Kidney (tissue), 14 donors: Measurements from ENCODE around the gene ZNRF3. TPM values are rescaled to one million over a fixed set of nuclear protein-coding genes. Genes with fewer than 3 reads are reported as not detected.

Source experiments
- DNase-seq, 5 donors: peaks; one replicate each; pipeline ENCODE4 v3.0.0-alpha.2; 2013 to 2020
- FAIRE-seq: peaks from 2 replicates; lab custom pipeline; 2012; peaks lifted over from hg19 to GRCh38; lab: Jason Lieb, UNC
- H3K27ac ChIP-seq, 2 donors: one replicate each; pipeline ENCODE4 v1.7.0; 2013; ENCODE audit warnings: low read depth in 2 of 2, low read length in 2 of 2, inconsistent platforms in 1 of 2
- H3K27me3 ChIP-seq: one replicate; pipeline ENCODE4 v1.7.1; 2013; ENCODE audit warnings: low read length, inconsistent platforms; ENCODE audit not compliant: control insufficient read depth, insufficient read depth
- H3K36me3 ChIP-seq, 3 donors: one replicate each; pipeline versions ENCODE4 v1.7.0 to v1.7.1; 2013; ENCODE audit warnings: low read length in 3 of 3, control low read depth in 1 of 3, inconsistent platforms in 1 of 3; ENCODE audit not compliant: insufficient read depth in 3 of 3, control insufficient read depth in 2 of 3
- H3K4me1 ChIP-seq, 3 donors: one replicate each; pipeline versions ENCODE4 v1.7.0 to v1.7.1; 2013; ENCODE audit warnings: low read length in 3 of 3, inconsistent platforms in 1 of 3, low read depth in 1 of 3; ENCODE audit not compliant: control insufficient read depth in 2 of 3, insufficient read depth in 2 of 3
- H3K4me3 ChIP-seq, 3 donors: one replicate each; pipeline versions ENCODE4 v1.7.0 to v1.8.1; 2013; ENCODE audit warnings: low read length in 3 of 3, control low read depth in 1 of 3, inconsistent platforms in 1 of 3
- H3K9ac ChIP-seq, 3 donors: one replicate each; pipeline versions ENCODE4 v1.7.0 to v1.7.1; 2013; ENCODE audit warnings: low read length in 3 of 3, control low read depth in 1 of 3, inconsistent platforms in 1 of 3
- H3K9me3 ChIP-seq, 3 donors: one replicate each; pipeline versions ENCODE4 v1.7.0 to v1.7.1; 2013; ENCODE audit warnings: low read length in 3 of 3, control low read depth in 1 of 3, inconsistent platforms in 1 of 3; ENCODE audit not compliant: control insufficient read depth in 2 of 3, insufficient read depth in 1 of 3
- intact Hi-C: fragments of 100-400 bp; cut with DNase I; formaldehyde crosslinking; loops from one replicate; pipeline ENCODE4 v1.11.1; 2022
- polyA plus RNA-seq: library from polyadenylated mRNA; stranded (reverse); fragments of 350-450 nt; fragmentation: Illumina TruSeq; extraction: RNeasy Lipid Tissue Mini Kit (QIAGEN cat#74804); gene quantifications from one replicate; pipeline ENCODE4 v1.2.3, GENCODE V29; 2014; ENCODE audit warnings: low read depth, low replicate concordance; ENCODE audit not compliant: insufficient read depth
- total RNA-seq: library from RNA; stranded (reverse); fragmentation: NEBNext Ultra II Directional; extraction: Animal tissue kit (Norgen Biotek cat#: 25700); gene quantifications from one replicate; pipeline ENCODE4 v1.2.1, GENCODE V29; 2021
- TF ChIP-seq, protein P1 (sequence below): IDR thresholded peaks from 3 replicates; pipeline ENCODE4 v1.5.1; 2012; ENCODE audit warnings: mild to moderate bottlenecking, moderate library complexity, borderline replicate concordance; ENCODE audit not compliant: insufficient read depth; ENCODE audit errors: extremely low read depth
- donor health status: control.
- donor health status: control.
- donor health status: control.
- donor health status: control.
- donor health status: control.
- donor health status: DM: yes; HTN: yes; CAD: no.
- donor health status: Normal renal cell carcinoma (clear cell type).

Gene ZNRF3
- total and polyA plus RNA-seq, 2 donors from 2014 or later, result 6.8 to 24.4 TPM

DNA sequence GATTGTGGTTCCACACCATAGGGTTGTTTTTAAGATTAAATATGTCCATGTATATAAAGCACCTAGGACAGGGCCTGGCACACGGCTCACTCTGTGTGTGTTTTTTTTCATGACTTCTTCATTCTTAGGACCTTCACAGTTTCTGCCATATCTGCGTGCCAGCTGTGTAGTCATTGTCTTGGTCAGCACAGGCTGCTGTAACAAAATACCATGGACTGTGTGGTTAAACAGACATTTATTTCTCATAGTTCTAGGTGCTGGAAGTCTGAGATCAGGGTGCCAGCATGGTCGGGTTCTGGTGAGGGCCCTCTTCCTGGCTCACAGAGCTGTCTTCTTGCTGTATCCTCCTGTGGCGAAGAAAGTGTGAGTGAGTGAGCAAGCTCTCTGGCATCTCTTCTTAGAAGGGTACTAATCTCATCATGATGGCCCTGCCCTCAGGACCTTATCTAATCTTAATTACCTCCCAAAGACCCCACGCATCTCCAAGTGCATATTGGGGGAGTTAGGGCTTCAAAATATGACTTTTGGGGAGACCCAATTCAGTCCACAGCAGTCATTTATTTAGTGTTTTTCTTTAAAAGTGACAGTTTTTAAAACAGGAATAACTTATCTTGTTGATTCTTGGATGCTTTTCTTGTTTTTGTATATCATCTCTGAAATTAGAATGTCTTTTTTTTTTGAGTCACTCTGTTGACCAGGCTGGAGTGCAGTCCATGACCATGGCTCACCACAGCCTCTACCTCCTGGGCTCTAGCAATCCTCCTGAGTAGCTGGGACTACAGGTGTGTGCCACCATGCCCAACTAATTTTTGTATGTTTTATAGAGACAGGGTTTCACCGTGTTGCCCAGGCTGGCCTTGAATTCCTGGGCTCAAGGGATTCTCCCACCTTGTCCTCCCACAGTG is 70.9 kb downstream of the ZNRF3 start:
- Histone ChIP-seq H3K4me1 (peaks cover 13 to 57% (median 33%) of the 10 kb centered on the region in 3 donors), H3K27me3 (no peaks in the 10 kb centered on the region), H3K27ac (peak overlapping the region; percentile 58 to 62), H3K9me3 (no peaks in the 10 kb centered on the region), H3K9ac (no peak overlapping the region), H3K4me3 (no peak overlapping the region), H3K36me3 (no peaks in the 10 kb centered on the region)
- no peak for FAIRE-seq
- TF ChIP-seq, protein P1, sequence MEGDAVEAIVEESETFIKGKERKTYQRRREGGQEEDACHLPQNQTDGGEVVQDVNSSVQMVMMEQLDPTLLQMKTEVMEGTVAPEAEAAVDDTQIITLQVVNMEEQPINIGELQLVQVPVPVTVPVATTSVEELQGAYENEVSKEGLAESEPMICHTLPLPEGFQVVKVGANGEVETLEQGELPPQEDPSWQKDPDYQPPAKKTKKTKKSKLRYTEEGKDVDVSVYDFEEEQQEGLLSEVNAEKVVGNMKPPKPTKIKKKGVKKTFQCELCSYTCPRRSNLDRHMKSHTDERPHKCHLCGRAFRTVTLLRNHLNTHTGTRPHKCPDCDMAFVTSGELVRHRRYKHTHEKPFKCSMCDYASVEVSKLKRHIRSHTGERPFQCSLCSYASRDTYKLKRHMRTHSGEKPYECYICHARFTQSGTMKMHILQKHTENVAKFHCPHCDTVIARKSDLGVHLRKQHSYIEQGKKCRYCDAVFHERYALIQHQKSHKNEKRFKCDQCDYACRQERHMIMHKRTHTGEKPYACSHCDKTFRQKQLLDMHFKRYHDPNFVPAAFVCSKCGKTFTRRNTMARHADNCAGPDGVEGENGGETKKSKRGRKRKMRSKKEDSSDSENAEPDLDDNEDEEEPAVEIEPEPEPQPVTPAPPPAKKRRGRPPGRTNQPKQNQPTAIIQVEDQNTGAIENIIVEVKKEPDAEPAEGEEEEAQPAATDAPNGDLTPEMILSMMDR, result no peak
- intact Hi-C loops, result no loop called here
- no peak for DNase-seq

DNA sequence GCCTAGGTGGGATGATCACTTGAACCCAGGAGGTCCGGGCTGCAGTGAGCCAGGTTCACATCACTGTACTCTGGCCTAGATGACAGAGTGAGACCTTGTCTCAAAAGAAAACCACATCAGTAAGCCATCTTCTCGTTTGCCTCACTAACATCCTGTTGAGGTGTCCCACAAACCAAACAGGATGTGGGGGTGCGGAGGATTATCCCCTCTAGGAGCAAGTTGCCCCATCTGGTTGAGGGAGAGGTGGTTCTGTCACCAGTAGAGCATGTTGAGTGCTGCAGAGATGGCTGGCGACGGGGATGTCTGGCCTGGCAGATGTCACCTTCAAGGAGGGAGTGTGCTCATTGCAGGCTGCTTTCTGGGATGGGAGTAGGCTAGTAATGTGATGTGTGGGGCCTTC is 72.4 kb downstream of the ZNRF3 start:
- Histone ChIP-seq H3K27ac (no peak overlapping the region), H3K9ac (no peak overlapping the region), H3K4me1 (peaks cover 13 to 52% (median 32%) of the 10 kb centered on the region in 3 donors), H3K27me3 (no peaks in the 10 kb centered on the region), H3K9me3 (no peaks in the 10 kb centered on the region), H3K36me3 (no peaks in the 10 kb centered on the region), H3K4me3 (no peak overlapping the region)
- TF ChIP-seq, protein P1, result no peak
- DNase-seq (no peak), FAIRE-seq (no peak)
- intact Hi-C loops, result no loop called here

DNA sequence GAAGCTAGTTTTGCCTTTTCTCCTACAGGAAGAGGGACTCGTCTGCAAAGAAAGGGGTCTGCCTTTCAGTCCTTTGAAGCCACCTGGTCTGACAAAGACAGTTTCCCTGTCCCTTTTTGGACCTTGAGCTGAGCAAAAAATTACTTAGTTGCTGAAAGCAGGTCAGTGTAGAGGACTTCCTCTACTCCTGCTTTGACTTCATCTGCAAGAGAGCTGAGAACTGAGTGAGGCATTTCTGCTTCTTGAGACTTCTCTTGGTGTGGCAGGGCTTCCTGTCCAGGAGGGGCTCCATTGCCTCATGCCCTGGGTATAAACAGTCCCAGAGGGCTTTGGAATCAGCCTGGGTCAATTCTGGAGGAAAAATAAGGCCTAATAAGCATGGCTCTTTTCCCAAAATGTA is 73.1 kb downstream of the ZNRF3 start:
- TF ChIP-seq, protein P1, result no peak
- intact Hi-C loops, result no loop called here
- no peak overlapping the region for H3K4me3 ChIP-seq
- H3K9me3 ChIP-seq, result no peaks in the 10 kb centered on the region
- H3K27ac ChIP-seq, result no peak overlapping the region
- peaks cover 10 to 50% (median 32%) of the 10 kb centered on the region in 3 donors for H3K4me1 ChIP-seq
- H3K36me3 ChIP-seq, result no peaks in the 10 kb centered on the region
- DNase-seq (no peak), FAIRE-seq (no peak)
- no peaks in the 10 kb centered on the region for H3K27me3 ChIP-seq
- no peak overlapping the region for H3K9ac ChIP-seq
